ENCODE data around the gene SUV39H1.
"Not testable (repeated sequence)": the region's sequence is repeated elsewhere in the genome, so short reads cannot be mapped to it uniquely, and the experiment has no call there.

SUV39H1 gene

GRCh38 chrX:48696301-48696908, at the start of gene SUV39H1:
Gene SUV39H1 (plus strand): TSS chrX:48696734. CDS start chrX:48696785, 51 bp downstream.
- Mint-ChIP-seq H3K27ac (peak within 1 kb of the TSS; percentile 95), H3K27me3 (peaks cover 0 to 4% of the 10 kb centered on the region in 2 donors), H3K4me3 (peak within 1 kb of the TSS; percentile 90 to 94), H3K4me1 (peaks cover 15 to 31% of the 10 kb centered on the region in 2 donors), H3K9me3 (no peaks in the 10 kb centered on the region), H3K36me3 (peaks cover 8 to 14% of the 10 kb centered on the region in 2 donors)
- ATAC-seq (replicated peaks) (peak; percentile 91 to 96), DNase-seq (peak; percentile 84)

- ATAC-seq (replicated peaks) (peak; percentile 60 to 69), DNase-seq (no peak)
- Mint-ChIP-seq H3K27me3 (peaks cover 0 to 5% of the 10 kb centered on the region in 2 donors), H3K4me1 (peaks cover 0 to 2% of the 10 kb centered on the region in 2 donors), H3K9me3 (no peaks in the 10 kb centered on the region), H3K36me3 (no peaks in the 10 kb centered on the region), H3K4me3 (no peak overlapping the region), H3K27ac (peak overlapping the region; percentile 56)
Observed at GRCh38 chrX:48648336-48648751, 48.2 kb upstream of the SUV39H1 start.

GRCh38 chrX:48649102-48649501, 47.4 kb upstream of the SUV39H1 start:
- no peak for ATAC-seq (replicated peaks)
- no peaks in the 10 kb centered on the region for H3K9me3 Mint-ChIP-seq
- DNase-seq = no peak
- no peak overlapping the region for H3K4me3 Mint-ChIP-seq
- no peak overlapping the region for H3K27ac Mint-ChIP-seq
- peaks cover 4 to 5% of the 10 kb centered on the region in 2 donors for H3K27me3 Mint-ChIP-seq
- peaks cover 0 to 2% of the 10 kb centered on the region in 2 donors for H3K4me1 Mint-ChIP-seq
- no peaks in the 10 kb centered on the region for H3K36me3 Mint-ChIP-seq

GRCh38 chrX:48652055-48652579, 44.4 kb upstream of the SUV39H1 start:
- not testable (repeated sequence) for ATAC-seq (replicated peaks); H3K4me3 Mint-ChIP-seq; H3K27ac Mint-ChIP-seq; H3K4me1 Mint-ChIP-seq; H3K36me3 Mint-ChIP-seq; H3K9me3 Mint-ChIP-seq; DNase-seq
- H3K27me3 Mint-ChIP-seq = peaks cover 5 to 12% of the 10 kb centered on the region in 2 donors

GRCh38 chrX:48654746-48655145, 41.8 kb upstream of the SUV39H1 start:
- not testable (repeated sequence) for H3K36me3 Mint-ChIP-seq; ATAC-seq (replicated peaks)

GRCh38 chrX:48659686-48660085, 36.8 kb upstream of the SUV39H1 start:
- ATAC-seq (replicated peaks); H3K4me1 Mint-ChIP-seq; H3K27ac Mint-ChIP-seq; H3K36me3 Mint-ChIP-seq; DNase-seq; H3K4me3 Mint-ChIP-seq; H3K9me3 Mint-ChIP-seq; H3K27me3 Mint-ChIP-seq: not testable (repeated sequence)

More at GRCh38 chrX:48654746-48655145, 41.8 kb upstream of the SUV39H1 start:
- not testable (repeated sequence) for H3K4me3 Mint-ChIP-seq, H3K4me1 Mint-ChIP-seq, DNase-seq, H3K27ac Mint-ChIP-seq, H3K9me3 Mint-ChIP-seq
- H3K27me3 Mint-ChIP-seq = peaks cover 5 to 12% of the 10 kb centered on the region in 2 donors

GRCh38 chrX:48663241-48663640, 33.3 kb upstream of the SUV39H1 start:
- Mint-ChIP-seq H3K27ac (no peak overlapping the region), H3K36me3 (no peaks in the 10 kb centered on the region), H3K4me1 (no peaks in the 10 kb centered on the region), H3K27me3 (no peaks in the 10 kb centered on the region), H3K9me3 (peaks cover 0 to 3% of the 10 kb centered on the region in 2 donors), H3K4me3 (no peak overlapping the region)
- ATAC-seq (replicated peaks) = no peak
- DNase-seq = no peak

- no peak for ATAC-seq (replicated peaks)
Observed at GRCh38 chrX:48664156-48664555, 32.4 kb upstream of the SUV39H1 start.

GRCh38 chrX:48665991-48666390, 30.5 kb upstream of the SUV39H1 start:
- Mint-ChIP-seq H3K4me3 (no peak overlapping the region), H3K4me1 (no peaks in the 10 kb centered on the region), H3K27ac (no peak overlapping the region), H3K36me3 (no peaks in the 10 kb centered on the region), H3K27me3 (no peaks in the 10 kb centered on the region), H3K9me3 (peaks cover 0 to 3% of the 10 kb centered on the region in 2 donors)
- no peak for DNase-seq
- ATAC-seq (replicated peaks) = no peak

More at GRCh38 chrX:48664156-48664555, 32.4 kb upstream of the SUV39H1 start:
- H3K36me3 Mint-ChIP-seq = no peaks in the 10 kb centered on the region
- no peak overlapping the region for H3K27ac Mint-ChIP-seq
- no peak overlapping the region for H3K4me3 Mint-ChIP-seq
- peaks cover 0 to 3% of the 10 kb centered on the region in 2 donors for H3K9me3 Mint-ChIP-seq
- no peaks in the 10 kb centered on the region for H3K27me3 Mint-ChIP-seq
- no peak for DNase-seq
- no peaks in the 10 kb centered on the region for H3K4me1 Mint-ChIP-seq

GRCh38 chrX:48666649-48667048, 29.9 kb upstream of the SUV39H1 start:
- Mint-ChIP-seq H3K36me3 (no peaks in the 10 kb centered on the region), H3K4me1 (no peaks in the 10 kb centered on the region), H3K4me3 (no peak overlapping the region), H3K27ac (no peak overlapping the region), H3K9me3 (peaks cover 0 to 3% of the 10 kb centered on the region in 2 donors), H3K27me3 (no peaks in the 10 kb centered on the region)
- no peak for ATAC-seq (replicated peaks)
- DNase-seq = no peak

GRCh38 chrX:48667509-48667908, 29.0 kb upstream of the SUV39H1 start:
- no peak overlapping the region for H3K27ac Mint-ChIP-seq
- peaks cover 0 to 3% of the 10 kb centered on the region in 2 donors for H3K9me3 Mint-ChIP-seq
- no peaks in the 10 kb centered on the region for H3K4me1 Mint-ChIP-seq
- no peak for DNase-seq
- H3K4me3 Mint-ChIP-seq = no peak overlapping the region
- no peak for ATAC-seq (replicated peaks)
- H3K36me3 Mint-ChIP-seq = no peaks in the 10 kb centered on the region
- H3K27me3 Mint-ChIP-seq = no peaks in the 10 kb centered on the region

- not testable (repeated sequence) for H3K36me3 Mint-ChIP-seq; H3K9me3 Mint-ChIP-seq; ATAC-seq (replicated peaks); H3K27ac Mint-ChIP-seq; DNase-seq; H3K27me3 Mint-ChIP-seq; H3K4me1 Mint-ChIP-seq; H3K4me3 Mint-ChIP-seq
Observed at GRCh38 chrX:48668187-48668586, 28.3 kb upstream of the SUV39H1 start.

GRCh38 chrX:48676106-48676892, 20.2 kb upstream of the SUV39H1 start:
- peak; percentile 90 to 95 for ATAC-seq (replicated peaks)
- Mint-ChIP-seq H3K27me3 (no peaks in the 10 kb centered on the region), H3K36me3 (peaks cover 0 to 2% of the 10 kb centered on the region in 2 donors), H3K9me3 (peaks cover 0 to 1% of the 10 kb centered on the region in 2 donors), H3K4me1 (peaks cover 12 to 33% of the 10 kb centered on the region in 2 donors), H3K4me3 (peak overlapping the region; percentile 82 to 93), H3K27ac (peak overlapping the region; percentile 96)
- DNase-seq = peak; percentile 87

- H3K9me3 Mint-ChIP-seq = peaks cover 0 to 1% of the 10 kb centered on the region in 2 donors
- H3K36me3 Mint-ChIP-seq = peaks cover 0 to 2% of the 10 kb centered on the region in 2 donors
- no peaks in the 10 kb centered on the region for H3K27me3 Mint-ChIP-seq
- H3K27ac Mint-ChIP-seq = peak overlapping the region; percentile 96
- ATAC-seq (replicated peaks) (peak; percentile 23 to 26), DNase-seq (no peak)
- peak overlapping the region; percentile 82 to 93 for H3K4me3 Mint-ChIP-seq
- peaks cover 12 to 33% of the 10 kb centered on the region in 2 donors for H3K4me1 Mint-ChIP-seq
Observed at GRCh38 chrX:48676893-48677270, 19.7 kb upstream of the SUV39H1 start.
